GM12801 (cell line): Measurements from ENCODE around the gene MBD1.

Experiments used
- TF ChIP-seq, protein P1 (sequence below): IDR thresholded peaks from one replicate; pipeline ENCODE4 v1.5.1; 2011; ENCODE audit warnings: control low read depth; ENCODE audit not compliant: insufficient read length; ENCODE audit errors: extremely low read depth

Gene MBD1

DNA sequence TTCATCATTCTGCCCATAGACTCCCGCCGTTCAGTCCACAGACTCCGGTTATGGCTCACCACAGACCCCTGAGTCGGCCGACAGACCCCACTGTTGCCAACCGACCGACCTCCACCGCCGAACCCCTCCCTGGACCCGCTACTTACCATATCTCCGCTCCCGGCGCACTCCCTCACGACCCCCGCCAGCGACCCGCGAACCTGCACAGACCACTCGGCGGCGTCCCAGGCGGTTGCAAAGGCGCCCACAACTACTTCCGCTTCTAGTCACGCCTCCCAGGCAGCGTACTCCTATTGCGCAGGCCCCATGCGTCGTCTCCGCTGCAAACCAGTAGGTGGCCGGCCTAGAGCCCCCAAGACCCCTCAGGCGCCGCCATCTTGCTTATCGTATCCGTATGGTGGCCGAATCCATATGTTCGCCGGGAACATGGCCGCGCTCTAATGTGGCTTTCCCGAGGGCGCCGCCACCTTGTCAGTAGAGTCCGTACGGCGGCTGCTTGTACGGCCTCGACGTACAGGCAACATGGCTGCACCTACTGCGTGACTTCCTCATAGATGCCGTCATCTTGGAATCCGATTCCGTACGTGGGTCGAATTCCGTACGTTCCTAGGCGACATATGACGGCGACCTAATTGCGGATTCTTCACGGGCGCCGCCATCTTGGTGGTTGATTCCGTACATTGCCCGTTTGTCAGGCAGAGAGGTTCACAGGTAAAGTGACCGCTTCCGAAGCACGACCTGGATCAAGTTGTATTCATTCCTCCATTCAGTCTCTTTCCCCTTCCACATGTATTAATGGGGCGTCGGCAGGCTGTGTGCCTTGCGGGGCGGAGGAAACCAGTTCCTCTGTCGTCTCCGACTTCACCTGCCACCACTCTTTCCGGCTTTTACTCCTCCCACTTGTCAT is 6.4 kb upstream of the MBD1 start, which contains the start of gene CXXC1:
Gene CXXC1 (minus strand): TSS at position 252 of the 907 bp plus-strand sequence. CDS start 103 bp downstream, at position 149.
- TF ChIP-seq, protein P1, sequence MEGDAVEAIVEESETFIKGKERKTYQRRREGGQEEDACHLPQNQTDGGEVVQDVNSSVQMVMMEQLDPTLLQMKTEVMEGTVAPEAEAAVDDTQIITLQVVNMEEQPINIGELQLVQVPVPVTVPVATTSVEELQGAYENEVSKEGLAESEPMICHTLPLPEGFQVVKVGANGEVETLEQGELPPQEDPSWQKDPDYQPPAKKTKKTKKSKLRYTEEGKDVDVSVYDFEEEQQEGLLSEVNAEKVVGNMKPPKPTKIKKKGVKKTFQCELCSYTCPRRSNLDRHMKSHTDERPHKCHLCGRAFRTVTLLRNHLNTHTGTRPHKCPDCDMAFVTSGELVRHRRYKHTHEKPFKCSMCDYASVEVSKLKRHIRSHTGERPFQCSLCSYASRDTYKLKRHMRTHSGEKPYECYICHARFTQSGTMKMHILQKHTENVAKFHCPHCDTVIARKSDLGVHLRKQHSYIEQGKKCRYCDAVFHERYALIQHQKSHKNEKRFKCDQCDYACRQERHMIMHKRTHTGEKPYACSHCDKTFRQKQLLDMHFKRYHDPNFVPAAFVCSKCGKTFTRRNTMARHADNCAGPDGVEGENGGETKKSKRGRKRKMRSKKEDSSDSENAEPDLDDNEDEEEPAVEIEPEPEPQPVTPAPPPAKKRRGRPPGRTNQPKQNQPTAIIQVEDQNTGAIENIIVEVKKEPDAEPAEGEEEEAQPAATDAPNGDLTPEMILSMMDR = no peak

DNA sequence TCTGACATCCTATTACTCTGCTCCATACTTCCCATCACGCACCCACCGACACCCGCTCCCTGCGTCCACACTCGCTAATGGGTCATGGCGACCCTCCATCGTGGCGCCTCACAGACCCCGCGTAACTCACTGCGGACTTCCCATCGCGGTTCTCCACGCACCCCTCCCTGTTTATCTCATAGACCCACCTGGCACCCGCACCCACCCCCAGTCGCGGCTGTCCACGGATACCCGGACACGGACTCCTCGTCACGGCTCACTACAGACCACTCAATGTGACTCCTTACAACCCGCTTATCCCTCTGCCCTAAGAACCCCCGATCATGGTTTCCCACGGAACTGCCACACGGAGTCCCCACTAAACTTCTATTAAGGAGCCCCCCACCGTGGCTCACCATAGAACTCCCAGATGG is 5.7 kb upstream of the MBD1 start:
- TF ChIP-seq, protein P1 = no peak

- TF ChIP-seq, protein P1 = no peak
Observed at GRCh38 chr18:50286391-50287027, 5.2 kb upstream of the MBD1 start.

- TF ChIP-seq, protein P1 = no peak
Observed at GRCh38 chr18:50285631-50286321, 4.5 kb upstream of the MBD1 start.

- TF ChIP-seq, protein P1 = no peak
Observed at GRCh38 chr18:50285071-50285470, 3.7 kb upstream of the MBD1 start.

- TF ChIP-seq, protein P1 = no peak
Observed at GRCh38 chr18:50284255-50284885, 3.0 kb upstream of the MBD1 start.
